Hepatocyte (in vitro differentiated cells): ENCODE data around the gene UBE2Q2. TPM values are rescaled to one million over a fixed set of nuclear protein-coding genes. Genes with fewer than 3 reads are reported as not detected.
"Not testable (repeated sequence)": the region's sequence is repeated elsewhere in the genome, so short reads cannot be mapped to it uniquely, and the experiment has no call there.

Experiments
- DNase-seq: peaks from one replicate; pipeline ENCODE4 v3.0.0-alpha.2; 2016; ENCODE audit warnings: low spot score
- H2AFZ ChIP-seq: fragments of 200-600 bp; sonication (generic); 2 replicates; pipeline ENCODE4 v1.6.0; 2016; ENCODE audit warnings: antibody characterized with exemption, mild to moderate bottlenecking
- H3K27ac ChIP-seq: fragments of 200-600 bp; sonication (generic); 2 replicates; pipeline ENCODE4 v1.5.1; 2016; ENCODE audit warnings: mild to moderate bottlenecking
- H3K27me3 ChIP-seq: fragments of 200-600 bp; sonication (generic); 2 replicates; pipeline ENCODE4 v1.6.1; 2016
- H3K36me3 ChIP-seq: fragments of 200-600 bp; sonication (generic); replicated peaks from 2 replicates; pipeline ENCODE4 v1.5.1; 2016; ENCODE audit warnings: low read depth; ENCODE audit not compliant: insufficient read depth
- H3K4me1 ChIP-seq: fragments of 200-600 bp; sonication (generic); 2 replicates; pipeline ENCODE4 v1.5.1; 2016; ENCODE audit warnings: mild to moderate bottlenecking, moderate library complexity; ENCODE audit not compliant: insufficient read depth
- H3K4me2 ChIP-seq: fragments of 200-600 bp; sonication (generic); 2 replicates; pipeline ENCODE4 v1.6.0; 2016
- H3K4me3 ChIP-seq: fragments of 200-600 bp; sonication (generic); 2 replicates; pipeline ENCODE4 v1.5.1; 2016; ENCODE audit warnings: mild to moderate bottlenecking
- H3K79me2 ChIP-seq: fragments of 200-600 bp; sonication (generic); 2 replicates; pipeline ENCODE4 v1.6.0; 2017; ENCODE audit warnings: mild to moderate bottlenecking
- H3K9me2 ChIP-seq: fragments of 200-600 bp; sonication (generic); replicated peaks from 2 replicates; pipeline ENCODE4 v1.6.0; 2017; ENCODE audit warnings: mild to moderate bottlenecking; ENCODE audit not compliant: insufficient read depth
- H3K9me3 ChIP-seq: fragments of 200-600 bp; sonication (generic); 2 replicates; pipeline ENCODE4 v1.5.1; 2016; ENCODE audit warnings: low read depth, mild to moderate bottlenecking
- H4K20me1 ChIP-seq: fragments of 200-600 bp; sonication (generic); 2 replicates; pipeline ENCODE4 v1.6.0; 2016; ENCODE audit warnings: mild to moderate bottlenecking; ENCODE audit not compliant: insufficient read depth, poor library complexity, severe bottlenecking
- EZH2 ChIP-seq: fragments of 200-600 bp; sonication (generic); IDR thresholded peaks from 2 replicates; pipeline ENCODE4 v1.6.1; 2016; ENCODE audit warnings: antibody characterized with exemption, mild to moderate bottlenecking, borderline replicate concordance
- EZH2phosphoT487 ChIP-seq: fragments of 200-600 bp; sonication (generic); IDR thresholded peaks from one replicate; pipeline ENCODE4 v1.6.1; 2018; ENCODE audit warnings: antibody characterized with exemption, mild to moderate bottlenecking, low read depth, moderate library complexity; ENCODE audit not compliant: unreplicated experiment, severe bottlenecking
- WGBS: methylation state at CpG from one replicate; pipeline ENCODE4 v1.1.6; 2016; ENCODE audit warnings: low lambda C conversion rate; ENCODE audit errors: missing lambda C conversion rate; 5-methylcytosine and 5-hydroxymethylcytosine counted together
- polyA plus RNA-seq: library from polyadenylated mRNA; unstranded; fragments of >200 nt; fragmentation: Nextera tagmentation; extraction: Ambion mirVana; gene quantifications from 2 replicates; pipeline ENCODE4 v1.2.1, GENCODE V29; 2016
- total RNA-seq: library from RNA; depleted of rRNA; stranded (reverse); fragments of >200 nt; gene quantifications from 2 replicates; pipeline ENCODE4 v1.2.3, GENCODE V29; 2014
- TF ChIP-seq, protein P1 (sequence below): fragments of 200-600 bp; sonication (generic); IDR thresholded peaks from 2 replicates; pipeline ENCODE4 v1.5.1; 2016; ENCODE audit warnings: antibody characterized with exemption, mild to moderate bottlenecking; ENCODE audit not compliant: poor library complexity

Gene UBE2Q2
- total and polyA plus RNA-seq, 2 experiments from 2014 or later = 30.7 to 50.9 TPM

DNA sequence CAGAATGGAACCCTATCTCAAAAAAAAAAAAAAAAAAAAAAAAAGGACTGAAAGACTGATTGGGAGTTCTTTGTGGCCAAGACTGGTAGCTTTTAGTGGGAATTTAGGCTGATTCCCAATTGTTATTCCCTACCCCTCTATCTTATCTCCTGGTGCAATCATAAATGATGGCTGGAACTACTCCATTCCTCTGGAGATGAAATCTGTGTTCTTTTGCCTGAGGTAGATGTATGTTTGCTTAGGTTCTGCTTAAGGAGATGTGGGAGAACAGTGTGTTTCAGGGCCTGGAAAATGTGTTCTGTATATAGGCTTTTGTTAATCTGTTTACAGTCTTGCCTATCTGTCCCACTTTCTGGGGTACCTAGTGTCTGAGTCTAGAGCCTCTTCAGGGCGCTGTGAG lies 19.5 kb downstream of the UBE2Q2 start:
- H4K20me1 ChIP-seq = peaks cover 10% of the 10 kb centered on the region
- peaks cover 59% of the 10 kb centered on the region for H3K79me2 ChIP-seq

DNA sequence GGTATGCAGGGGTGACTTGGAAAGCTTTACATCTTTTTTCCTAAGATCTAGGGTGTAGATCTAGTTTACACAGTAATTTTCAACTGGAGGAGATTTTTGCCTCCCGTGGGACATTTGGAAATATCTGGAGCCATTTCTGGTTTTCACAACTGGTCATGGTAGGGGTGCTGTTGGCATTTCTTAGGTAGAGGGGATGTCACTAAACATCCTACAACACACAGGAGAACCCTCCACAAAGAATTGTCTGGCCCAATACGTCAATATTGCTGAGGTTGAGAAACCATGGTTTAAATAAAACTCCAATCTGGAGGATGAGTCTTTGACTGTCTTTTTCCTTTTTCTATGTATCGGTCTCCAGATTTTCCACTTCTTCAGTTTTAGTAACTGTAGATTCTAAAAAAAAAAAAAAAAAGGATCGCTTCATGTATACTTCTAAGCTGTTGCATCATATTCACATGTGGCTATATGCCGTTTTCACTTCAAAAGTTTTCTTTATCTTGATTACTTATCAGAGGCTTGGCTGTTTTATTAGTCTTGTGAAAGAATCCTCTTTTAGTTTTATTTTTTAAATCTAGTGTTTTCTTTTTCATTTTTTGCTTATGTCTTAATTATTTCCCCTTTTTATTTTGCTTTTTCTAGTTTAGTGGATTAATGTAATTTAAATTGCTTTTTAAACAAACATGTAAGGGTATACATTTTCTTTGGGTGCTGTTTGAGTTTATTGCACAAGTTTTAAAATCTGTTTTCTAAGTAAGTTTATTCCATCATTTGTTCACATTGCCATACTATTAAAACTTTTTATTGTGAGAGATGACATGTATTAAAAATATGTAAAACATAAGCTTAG lies 21.2 kb downstream of the UBE2Q2 start:
- Histone ChIP-seq H3K27ac (peak overlapping the region; percentile 53), H4K20me1 (peaks cover 3% of the 10 kb centered on the region), H3K4me3 (no peak overlapping the region), H3K9me2 (no peaks in the 10 kb centered on the region), H3K36me3 (no peaks in the 10 kb centered on the region), H3K79me2 (peaks cover 48% of the 10 kb centered on the region), H3K27me3 (no peaks in the 10 kb centered on the region), H2AFZ (no peak overlapping the region), H3K4me1 (peaks cover 6% of the 10 kb centered on the region), H3K4me2 (peak overlapping the region; percentile 62), H3K9me3 (no peaks in the 10 kb centered on the region)
- 59% methylated on average over 5 of the region's 5 CpGs for WGBS
- no peak for DNase-seq
- TF ChIP-seq EZH2 (no peak), EZH2phosphoT487 (no peak)
- TF ChIP-seq, protein P1, sequence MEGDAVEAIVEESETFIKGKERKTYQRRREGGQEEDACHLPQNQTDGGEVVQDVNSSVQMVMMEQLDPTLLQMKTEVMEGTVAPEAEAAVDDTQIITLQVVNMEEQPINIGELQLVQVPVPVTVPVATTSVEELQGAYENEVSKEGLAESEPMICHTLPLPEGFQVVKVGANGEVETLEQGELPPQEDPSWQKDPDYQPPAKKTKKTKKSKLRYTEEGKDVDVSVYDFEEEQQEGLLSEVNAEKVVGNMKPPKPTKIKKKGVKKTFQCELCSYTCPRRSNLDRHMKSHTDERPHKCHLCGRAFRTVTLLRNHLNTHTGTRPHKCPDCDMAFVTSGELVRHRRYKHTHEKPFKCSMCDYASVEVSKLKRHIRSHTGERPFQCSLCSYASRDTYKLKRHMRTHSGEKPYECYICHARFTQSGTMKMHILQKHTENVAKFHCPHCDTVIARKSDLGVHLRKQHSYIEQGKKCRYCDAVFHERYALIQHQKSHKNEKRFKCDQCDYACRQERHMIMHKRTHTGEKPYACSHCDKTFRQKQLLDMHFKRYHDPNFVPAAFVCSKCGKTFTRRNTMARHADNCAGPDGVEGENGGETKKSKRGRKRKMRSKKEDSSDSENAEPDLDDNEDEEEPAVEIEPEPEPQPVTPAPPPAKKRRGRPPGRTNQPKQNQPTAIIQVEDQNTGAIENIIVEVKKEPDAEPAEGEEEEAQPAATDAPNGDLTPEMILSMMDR = no peak

More for the DNA sequence above, 19.5 kb downstream of the UBE2Q2 start:
- Histone ChIP-seq H3K4me3 (no peak overlapping the region), H3K9me3 (no peaks in the 10 kb centered on the region), H3K4me2 (no peak overlapping the region), H3K9me2 (no peaks in the 10 kb centered on the region), H2AFZ (no peak overlapping the region), H3K27ac (no peak overlapping the region), H3K36me3 (no peaks in the 10 kb centered on the region), H3K27me3 (no peaks in the 10 kb centered on the region), H3K4me1 (peaks cover 6% of the 10 kb centered on the region)
- no peak for DNase-seq
- WGBS = 94% methylated on average over 1 of the region's 1 CpG
- no peak for TF ChIP-seq EZH2
- TF ChIP-seq, protein P1 = no peak
- TF ChIP-seq EZH2phosphoT487 = no peak

DNA sequence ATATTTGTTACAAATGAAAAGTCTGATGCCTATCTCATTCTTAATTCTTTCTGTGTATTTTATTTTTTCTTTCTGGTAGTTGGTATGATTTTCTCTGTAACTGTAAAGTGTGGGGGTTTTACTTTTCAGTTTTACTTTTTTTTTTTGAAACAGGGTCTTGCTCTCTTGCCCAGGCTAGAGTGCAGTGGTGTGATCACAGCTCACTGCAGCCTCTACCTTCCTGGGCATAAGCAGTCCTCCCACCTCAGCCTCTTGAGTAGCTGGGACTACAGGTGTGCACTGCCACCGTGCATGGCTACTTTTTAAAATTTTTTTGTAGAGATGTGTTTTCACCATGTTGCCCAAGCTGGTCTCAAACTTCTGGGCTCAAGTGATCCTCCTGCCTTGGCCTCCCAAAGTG lies 22.8 kb downstream of the UBE2Q2 start:
- not testable (repeated sequence) for H3K27ac ChIP-seq, H2AFZ ChIP-seq, H3K36me3 ChIP-seq, DNase-seq, H3K4me2 ChIP-seq, H3K27me3 ChIP-seq, H3K9me3 ChIP-seq, H4K20me1 ChIP-seq, H3K9me2 ChIP-seq, H3K4me3 ChIP-seq, H3K4me1 ChIP-seq
- H3K79me2 ChIP-seq = peaks cover 50% of the 10 kb centered on the region
- 91% methylated on average over 1 of the region's 1 CpG for WGBS

DNA sequence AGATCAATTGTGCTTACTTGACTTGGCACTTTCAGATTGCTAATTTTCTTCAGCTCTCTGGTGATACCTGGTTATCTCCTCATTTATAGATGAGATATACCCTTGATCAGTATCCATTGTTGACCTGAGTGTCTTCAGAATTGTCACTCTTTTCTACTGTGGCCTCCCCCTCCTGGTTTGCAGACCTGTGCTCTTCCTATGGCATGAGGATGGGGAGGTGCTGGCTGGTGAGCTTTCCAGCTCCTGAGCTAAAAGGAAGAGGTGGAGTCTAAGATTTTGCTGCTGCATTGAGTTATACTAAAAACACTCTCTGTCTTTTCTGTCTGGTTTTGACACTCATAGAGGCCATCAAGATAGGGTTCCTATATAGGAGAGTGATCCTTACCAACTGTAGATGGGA lies 23.7 kb downstream of the UBE2Q2 start:
- H4K20me1 ChIP-seq = peaks cover 3% of the 10 kb centered on the region
- H3K27ac ChIP-seq = no peak overlapping the region
- H3K4me1 ChIP-seq = peaks cover 6% of the 10 kb centered on the region
- H3K4me2 ChIP-seq = no peak overlapping the region
- no peaks in the 10 kb centered on the region for H3K9me3 ChIP-seq
- TF ChIP-seq EZH2phosphoT487 (no peak), EZH2 (no peak)
- TF ChIP-seq, protein P1 = no peak
- DNase-seq = no peak
- H3K27me3 ChIP-seq = no peaks in the 10 kb centered on the region
- no peak overlapping the region for H2AFZ ChIP-seq
- no peak overlapping the region for H3K4me3 ChIP-seq
- H3K79me2 ChIP-seq = peaks cover 43% of the 10 kb centered on the region
- H3K9me2 ChIP-seq = no peaks in the 10 kb centered on the region
- no peaks in the 10 kb centered on the region for H3K36me3 ChIP-seq
